Heart right ventricle (tissue), 16 donors: ENCODE data around the gene CCDC102A. TPM values are rescaled to one million over a fixed set of nuclear protein-coding genes. Genes with fewer than 3 reads are reported as not detected.

Experiments used
- ATAC-seq, 8 donors: fragments of 200-7000 bp; cut with Tn5 transposase; one replicate each; pipeline ENCODE4 v1.9.1; 2020; ENCODE audit warnings: mild to moderate bottlenecking in 8 of 8, moderate library complexity in 8 of 8, moderate number of reproducible peaks in 1 of 8
- DNase-seq, 2 donors: peaks; one replicate each; pipeline ENCODE4 v3.0.0-alpha.2; 2020
- H3K27ac ChIP-seq, 10 donors: fragments of 200-600 bp; sonication (generic) in 2 of 10; one replicate each; pipeline versions ENCODE4 v1.5.0 to v1.8.0; 2020 to 2022; ENCODE audit warnings: mild to moderate bottlenecking in 3 of 10
- H3K27me3 ChIP-seq, 7 donors: fragments of 200-600 bp; one replicate each; pipeline ENCODE4 v1.8.0; 2021 to 2022; ENCODE audit warnings: mild to moderate bottlenecking in 2 of 7
- H3K36me3 ChIP-seq, 9 donors: fragments of 200-600 bp; sonication (generic) in 1 of 9; one replicate each; pipeline versions ENCODE4 v1.5.0 to v1.8.0; 2020 to 2022; ENCODE audit warnings: mild to moderate bottlenecking in 2 of 9
- H3K4me1 ChIP-seq, 9 donors: fragments of 200-600 bp; sonication (generic) in 1 of 9; one replicate each; pipeline versions ENCODE4 v1.5.0 to v1.8.0; 2020 to 2022; ENCODE audit warnings: mild to moderate bottlenecking in 4 of 9
- H3K4me3 ChIP-seq, 10 donors: fragments of 200-600 bp; sonication (generic) in 2 of 10; one replicate each; pipeline versions ENCODE4 v1.5.0 to v1.8.0; 2020 to 2022; ENCODE audit warnings: mild to moderate bottlenecking in 7 of 10, moderate library complexity in 2 of 10
- H3K9me3 ChIP-seq, 11 donors: fragments of 200-600 bp in 10 of 11; sonication (generic) in 2 of 11; one replicate each; pipeline versions ENCODE4 v1.5.0 to v1.8.0; 2013 to 2022; ENCODE audit warnings: mild to moderate bottlenecking in 2 of 11, control low read depth in 1 of 11, moderate library complexity in 1 of 11
- WGBS, 2 donors: extraction: QIAGEN DNeasy Blood & Tissue Kit; methylation state at CpG; one replicate each; pipeline ENCODE4 v1.1.7; 2013; ENCODE audit warnings: inconsistent platforms in 1 of 2; 5-methylcytosine and 5-hydroxymethylcytosine counted together
- intact Hi-C, 10 donors: fragments of 100-400 bp; cut with DNase I; formaldehyde crosslinking; loops; one replicate each; pipeline versions ENCODE4 v1.11.1 to v1.14.2; 2022
- polyA plus RNA-seq, 2 donors: library from polyadenylated mRNA; stranded (reverse); fragments of 200-250 nt; gene quantifications; one replicate each; pipeline ENCODE4 v1.2.3, GENCODE V29; 2013
- total RNA-seq, 10 donors: library from RNA; stranded (reverse); fragmentation: NEBNext Ultra II Directional in 3 of 10; extraction: Animal tissue kit (Norgen Biotek cat#: 25700) in 3 of 10; gene quantifications; one replicate each; pipeline versions ENCODE4 v1.2.1 to v1.2.4, GENCODE V29; 2021 to 2023
- TF ChIP-seq, protein P1 (sequence below), 9 donors: fragments of 200-600 bp; sonication (generic) in 2 of 9; IDR thresholded peaks; one replicate each; pipeline versions ENCODE4 v1.5.0 to v1.8.0; 2021 to 2022; ENCODE audit warnings: antibody characterized with exemption in 9 of 9, mild to moderate bottlenecking in 5 of 9, moderate library complexity in 1 of 9
- donor health status: Arrhythmogenic right ventricular cardiomyopathy.
- donor health status: ischemic (EF 13 %, LVEDD 7.1; RV severe dilation, severe dysfunction).
- donor health status: healthy with polysubstance abuse.
- donor health status: DM: no; HTN: yes; CAD: no.
- donor health status: DM: no; HTN: no; CAD: no.
- donor health status: ischemic (EF 25% LVEDD 6.9; RV normal size, moderate dysfunction).
- donor health status: ischemic (EF 25% LVEDD 5.7; RV mildly dilated, moderate dysfunction).
- donor health status: healthy.
- donor health status: DM: yes; HTN: yes; CAD: no.
- donor health status: Ischemic cardiomyopathy.
- donor health status: ischemic (EF 35%, LVEDD 5.7; RV mildly dilated, moderate dysfunction).
- donor health status: nonischemic (EF 11% LVEDD 7.7; RV severe dilation, severe dysfunction).
- donor health status: DM: yes; HTN: yes; CAD: no.
- donor health status: PGD.
- donor health status: ischemic (EF 29% LVEDD 5.4; RV normal size, mild dysfunction).
- donor health status: nonischemic (EF 23%, LVEDD 6.1; RV moderate dilation, normal function).

CCDC102A gene
- total and polyA plus RNA-seq, 12 donors: 3.1 to 10.2 (median 5.1) TPM

DNA sequence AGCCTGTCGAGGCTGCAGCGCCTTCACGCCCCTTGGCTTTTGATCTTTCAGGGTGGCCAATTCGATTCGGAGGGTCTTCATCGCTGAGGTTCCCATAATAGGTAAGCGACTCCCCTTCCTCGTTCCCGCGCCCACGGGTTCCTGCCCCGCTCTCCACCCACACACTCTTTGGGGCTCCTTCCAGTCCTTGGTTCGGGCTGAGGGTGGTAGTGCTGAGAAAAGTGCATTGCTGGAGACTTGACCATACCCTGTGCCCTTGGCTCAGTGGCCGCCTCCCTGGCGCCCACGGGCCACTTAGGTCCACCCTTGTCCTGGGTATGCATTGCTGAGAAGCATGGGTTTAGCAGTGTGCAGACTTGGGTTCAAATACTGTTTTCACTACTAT, 73.4 kb downstream of the CCDC102A start:
- Histone ChIP-seq H3K27ac (peak overlapping the region; percentile 70 to 90 (median 87)), H3K27me3 (no peaks in the 10 kb centered on the region), H3K4me1 (peaks cover 7 to 29% (median 21%) of the 10 kb centered on the region in 9 donors), H3K36me3 (peaks cover 0 to 85% (median 61%) of the 10 kb centered on the region in 9 donors), H3K9me3 (no peaks in the 10 kb centered on the region), H3K4me3 (peak overlapping the region; percentile 69 to 99 (median 88))
- DNase-seq: no peak
- TF ChIP-seq, protein P1, sequence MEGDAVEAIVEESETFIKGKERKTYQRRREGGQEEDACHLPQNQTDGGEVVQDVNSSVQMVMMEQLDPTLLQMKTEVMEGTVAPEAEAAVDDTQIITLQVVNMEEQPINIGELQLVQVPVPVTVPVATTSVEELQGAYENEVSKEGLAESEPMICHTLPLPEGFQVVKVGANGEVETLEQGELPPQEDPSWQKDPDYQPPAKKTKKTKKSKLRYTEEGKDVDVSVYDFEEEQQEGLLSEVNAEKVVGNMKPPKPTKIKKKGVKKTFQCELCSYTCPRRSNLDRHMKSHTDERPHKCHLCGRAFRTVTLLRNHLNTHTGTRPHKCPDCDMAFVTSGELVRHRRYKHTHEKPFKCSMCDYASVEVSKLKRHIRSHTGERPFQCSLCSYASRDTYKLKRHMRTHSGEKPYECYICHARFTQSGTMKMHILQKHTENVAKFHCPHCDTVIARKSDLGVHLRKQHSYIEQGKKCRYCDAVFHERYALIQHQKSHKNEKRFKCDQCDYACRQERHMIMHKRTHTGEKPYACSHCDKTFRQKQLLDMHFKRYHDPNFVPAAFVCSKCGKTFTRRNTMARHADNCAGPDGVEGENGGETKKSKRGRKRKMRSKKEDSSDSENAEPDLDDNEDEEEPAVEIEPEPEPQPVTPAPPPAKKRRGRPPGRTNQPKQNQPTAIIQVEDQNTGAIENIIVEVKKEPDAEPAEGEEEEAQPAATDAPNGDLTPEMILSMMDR (IDR thresholded peaks at IDR 0.05): no peak
- WGBS, 2 donors: 1 to 2% methylated on average over 15 to 16 of the region's 16 CpGs
- intact Hi-C loops: loop anchor here in 3 of 10 donors (5.0 to 10.0 kb wide), 2 partner anchors 52 to 54 kb away; no protein-coding TSS in a partner anchor
- peak in 7 of 8 donors; percentile 19 to 73 (median 38) for ATAC-seq

DNA sequence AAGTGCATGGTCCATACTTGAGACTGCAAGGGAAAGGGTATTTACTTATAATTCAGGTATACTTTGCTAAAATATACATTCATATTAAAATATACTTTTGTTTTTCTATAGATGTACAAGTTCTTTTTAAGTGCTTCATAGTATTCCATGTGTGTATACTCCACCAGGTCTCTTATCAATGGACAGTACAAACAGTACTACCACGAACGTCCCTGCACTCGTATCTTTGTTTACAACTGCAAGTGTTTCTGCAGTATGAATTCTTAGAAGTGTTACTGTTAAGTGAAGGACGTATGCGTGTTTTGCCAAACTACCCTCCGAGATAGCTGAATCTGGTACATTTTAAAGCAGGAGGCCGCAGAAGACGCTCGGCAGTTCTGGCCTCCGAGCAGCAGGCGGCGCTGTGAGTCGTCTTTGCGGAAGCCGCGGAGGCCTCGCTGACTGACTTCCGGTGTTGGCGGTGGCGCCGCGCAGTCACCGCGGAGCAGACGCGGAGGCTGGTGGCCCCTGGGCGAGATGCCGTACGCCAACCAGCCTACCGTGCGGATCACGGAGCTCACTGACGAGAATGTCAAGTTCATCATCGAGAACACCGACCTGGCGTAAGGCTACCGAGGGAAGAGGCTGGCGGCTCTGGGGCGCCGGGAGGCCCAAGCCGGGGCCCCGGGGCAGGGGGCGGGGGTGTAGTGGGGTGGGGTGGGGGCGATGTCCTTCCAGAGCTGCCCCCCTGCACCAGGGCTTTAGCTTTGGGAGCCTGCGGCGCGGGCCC, 74.0 kb downstream of the CCDC102A start, which contains the start of gene POLR2C:
Gene POLR2C, plus strand, starts transcription at position 471 of the 769 bp plus-strand sequence. Its CDS starts 46 bp downstream, at position 517.
- Histone ChIP-seq H3K4me3 (peak within 1 kb of the TSS; percentile 69 to 99 (median 88)), H3K4me1 (peaks cover 7 to 29% (median 21%) of the 10 kb centered on the region in 9 donors), H3K9me3 (no peaks in the 10 kb centered on the region), H3K27me3 (no peaks in the 10 kb centered on the region), H3K36me3 (peaks cover 0 to 85% (median 65%) of the 10 kb centered on the region in 9 donors), H3K27ac (peak within 1 kb of the TSS; percentile 70 to 90 (median 87))
- peak; percentile 81 to 95 (median 92) for ATAC-seq
- TF ChIP-seq, protein P1 (IDR thresholded peaks at IDR 0.05): peak; percentile 92 to 99 (median 95)
- intact Hi-C loops: loop anchor here in 3 of 10 donors (5.0 to 10.0 kb wide), 2 partner anchors 52 to 55 kb away; no protein-coding TSS in a partner anchor
- WGBS, 2 donors: 1% methylated on average over 44 to 47 of the region's 47 CpGs
- peak; percentile 89 to 91 for DNase-seq

Other genes with a start within 250 kb of the CCDC102A start
- under 1 TPM in 1 of 10 donors, not detected in 9; 0.60 TPM for gene CCL22, start 177.8 kb downstream of the CCDC102A start, total RNA-seq
- under 1 TPM in 1 of 2 donors, not detected in 1; 0.07 TPM for gene CCL22, start 177.8 kb downstream of the CCDC102A start, polyA plus RNA-seq
- 10 to 100 TPM in 9 of 10 donors, 1 to 10 TPM in 1; 7.8 to 46.3 (median 14.5) TPM for gene CX3CL1, start 164.1 kb downstream of the CCDC102A start, total RNA-seq
- 10 to 100 TPM; 15.1 to 19.0 TPM for gene CX3CL1, start 164.1 kb downstream of the CCDC102A start, polyA plus RNA-seq
- gene CCL17, start 131.8 kb downstream of the CCDC102A start, total RNA-seq: 1 to 10 TPM in 1 of 10 donors, not detected in 9; 1.0 TPM
- under 1 TPM in 1 of 2 donors, not detected in 1; 0.35 TPM for gene CCL17, start 131.8 kb downstream of the CCDC102A start, polyA plus RNA-seq
- gene CIAPIN1, start 89.2 kb downstream of the CCDC102A start, total RNA-seq: 10 to 100 TPM; 49.6 to 75.1 (median 61.0) TPM
- gene CIAPIN1, start 89.2 kb downstream of the CCDC102A start, polyA plus RNA-seq: 10 to 100 TPM; 20.1 to 63.0 TPM
- 100 to 1,000 TPM; 135 to 230 (median 207) TPM for gene COQ9, start 89.1 kb downstream of the CCDC102A start, total RNA-seq
- 100 to 1,000 TPM; 162 to 475 TPM for gene COQ9, start 89.1 kb downstream of the CCDC102A start, polyA plus RNA-seq
- 10 to 100 TPM; 40.2 to 56.7 (median 47.2) TPM for gene POLR2C, start 73.9 kb downstream of the CCDC102A start, total RNA-seq
- gene POLR2C, start 73.9 kb downstream of the CCDC102A start, polyA plus RNA-seq: 10 to 100 TPM; 17.9 to 46.6 TPM
- gene DOK4, start 50.1 kb downstream of the CCDC102A start, total RNA-seq: 10 to 100 TPM in 2 of 10 donors, 1 to 10 TPM in 8; 3.6 to 10.7 (median 8.0) TPM
- 1 to 10 TPM; 5.9 to 9.1 TPM for gene DOK4, start 50.1 kb downstream of the CCDC102A start, polyA plus RNA-seq
- gene ADGRG5, start 6.1 kb upstream of the CCDC102A start, total RNA-seq: under 1 TPM in 5 of 10 donors, not detected in 5; 0.12 to 0.69 (median 0.61) TPM
- under 1 TPM in 1 of 2 donors, not detected in 1; 0.03 TPM for gene ADGRG5, start 6.1 kb upstream of the CCDC102A start, polyA plus RNA-seq
- gene ADGRG1, start 92.1 kb upstream of the CCDC102A start, total RNA-seq: 10 to 100 TPM; 11.1 to 46.3 (median 18.5) TPM
- 10 to 100 TPM; 19.2 to 27.7 TPM for gene ADGRG1, start 92.1 kb upstream of the CCDC102A start, polyA plus RNA-seq
- gene ADGRG3, start 131.7 kb upstream of the CCDC102A start, total RNA-seq: 1 to 10 TPM in 2 of 10 donors, under 1 TPM in 6, not detected in 2; 0.29 to 2.4 (median 0.65) TPM
- under 1 TPM; 0.22 to 0.57 TPM for gene ADGRG3, start 131.7 kb upstream of the CCDC102A start, polyA plus RNA-seq
- under 1 TPM in 1 of 10 donors, not detected in 9; 0.09 TPM for gene DRC7, start 158.2 kb upstream of the CCDC102A start, total RNA-seq
- not detected for gene DRC7, start 158.2 kb upstream of the CCDC102A start, polyA plus RNA-seq
- 10 to 100 TPM in 7 of 10 donors, 1 to 10 TPM in 3; 9.0 to 14.0 (median 11.0) TPM for gene KATNB1, start 199.2 kb upstream of the CCDC102A start, total RNA-seq
- 10 to 100 TPM in 1 of 2 donors, 1 to 10 TPM in 1; 9.8 to 15.1 TPM for gene KATNB1, start 199.2 kb upstream of the CCDC102A start, polyA plus RNA-seq